AG09309 (cell line): ENCODE data around the gene ASPA.

Experiments used
- DNase-seq: peaks from one replicate; pipeline ENCODE4 v3.0.0-alpha.2; 2010; ENCODE audit warnings: low read depth
- H3K4me3 ChIP-seq: 2 replicates; pipeline ENCODE4 v1.5.1; 2011; ENCODE audit warnings: mild to moderate bottlenecking, low read depth, low read length, moderate library complexity; ENCODE audit not compliant: control insufficient read depth
- CTCF ChIP-seq: IDR thresholded peaks from 2 replicates; pipeline ENCODE4 v1.5.1; 2011; ENCODE audit warnings: mild to moderate bottlenecking, low read depth, low read length, inconsistent platforms; ENCODE audit not compliant: insufficient read depth, control insufficient read depth; ENCODE audit errors: missing control alignments

Gene ASPA

GRCh38 chr17:3528403-3528851 is 52.6 kb downstream of the ASPA start:
- no peak for DNase-seq
- no peak overlapping the region for H3K4me3 ChIP-seq
- no peak for TF ChIP-seq CTCF

GRCh38 chr17:3528880-3529511 is 53.2 kb downstream of the ASPA start:
- H3K4me3 ChIP-seq: no peak overlapping the region
- no peak for TF ChIP-seq CTCF
- DNase-seq: no peak

GRCh38 chr17:3529817-3530741 is 54.3 kb downstream of the ASPA start:
- no peak overlapping the region for H3K4me3 ChIP-seq
- DNase-seq: no peak
- TF ChIP-seq CTCF: no peak

GRCh38 chr17:3531266-3532101 is 55.7 kb downstream of the ASPA start:
- DNase-seq: no peak
- no peak overlapping the region for H3K4me3 ChIP-seq
- no peak for TF ChIP-seq CTCF

- H3K4me3 ChIP-seq: no peak overlapping the region
- no peak for TF ChIP-seq CTCF
- no peak for DNase-seq
These were observed 56.5 kb downstream of the ASPA start for GRCh38 chr17:3532106-3532858.

- H3K4me3 ChIP-seq: no peak overlapping the region
- DNase-seq: no peak
These were observed 57.0 kb downstream of the ASPA start for GRCh38 chr17:3532859-3533142.

More at GRCh38 chr17:3532859-3533142, 57.0 kb downstream of the ASPA start:
- TF ChIP-seq CTCF: no peak
